GM18870 (cell line): Measurements from ENCODE around the gene VAPB.

Experiments used
- ATAC-seq: cut with Tn5 transposase; IDR thresholded peaks from one replicate; pipeline ENCODE4 v1.9.1; 2021; ENCODE audit warnings: moderate library complexity; ENCODE audit not compliant: unreplicated experiment

Gene VAPB

GRCh38 chr20:58458342-58459057, 69.5 kb downstream of the VAPB start:
- peak; percentile 92 for ATAC-seq

DNA sequence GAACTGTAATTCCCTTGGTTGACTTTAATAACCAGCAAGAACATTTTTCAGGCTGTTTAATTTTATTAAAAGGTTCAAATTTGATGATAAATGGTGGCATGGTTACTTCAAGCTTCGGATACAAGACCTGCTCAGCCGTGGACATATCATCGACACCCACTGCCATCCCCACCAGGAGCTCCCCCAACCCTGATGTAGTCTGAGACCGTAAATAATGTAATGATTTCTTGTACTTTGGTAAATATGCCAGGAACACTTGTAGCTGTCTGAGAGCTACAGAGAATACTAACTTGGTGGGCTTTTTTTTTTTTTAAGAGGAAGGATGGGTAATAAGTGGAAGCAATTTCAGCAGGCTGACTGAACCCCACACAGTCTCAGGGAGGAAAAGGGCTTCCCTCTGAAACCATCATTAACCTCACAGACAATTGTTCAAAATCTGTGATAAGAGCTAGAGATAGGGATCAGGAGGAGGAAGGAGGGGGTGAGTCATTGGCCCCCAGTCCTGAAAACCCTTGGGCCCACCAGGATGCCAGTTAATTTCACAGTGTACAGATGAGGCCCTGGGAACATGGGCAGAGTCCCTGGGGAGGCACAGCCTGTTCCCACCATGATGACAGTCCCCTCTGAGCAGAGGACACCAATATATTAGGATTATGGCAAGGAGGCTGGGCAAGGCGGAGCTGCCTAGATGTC, 70.2 kb downstream of the VAPB start:
- ATAC-seq, result peak; percentile 22

- ATAC-seq, result no peak
Observed at GRCh38 chr20:58461104-58461503, 72.1 kb downstream of the VAPB start.

GRCh38 chr20:58461899-58462298, 72.9 kb downstream of the VAPB start:
- ATAC-seq, result no peak

GRCh38 chr20:58463256-58463655, 74.2 kb downstream of the VAPB start:
- no peak for ATAC-seq

- ATAC-seq, result no peak
Observed at GRCh38 chr20:58464838-58465237, 75.8 kb downstream of the VAPB start.

GRCh38 chr20:58466095-58466708, 77.2 kb downstream of the VAPB start:
- no peak for ATAC-seq

DNA sequence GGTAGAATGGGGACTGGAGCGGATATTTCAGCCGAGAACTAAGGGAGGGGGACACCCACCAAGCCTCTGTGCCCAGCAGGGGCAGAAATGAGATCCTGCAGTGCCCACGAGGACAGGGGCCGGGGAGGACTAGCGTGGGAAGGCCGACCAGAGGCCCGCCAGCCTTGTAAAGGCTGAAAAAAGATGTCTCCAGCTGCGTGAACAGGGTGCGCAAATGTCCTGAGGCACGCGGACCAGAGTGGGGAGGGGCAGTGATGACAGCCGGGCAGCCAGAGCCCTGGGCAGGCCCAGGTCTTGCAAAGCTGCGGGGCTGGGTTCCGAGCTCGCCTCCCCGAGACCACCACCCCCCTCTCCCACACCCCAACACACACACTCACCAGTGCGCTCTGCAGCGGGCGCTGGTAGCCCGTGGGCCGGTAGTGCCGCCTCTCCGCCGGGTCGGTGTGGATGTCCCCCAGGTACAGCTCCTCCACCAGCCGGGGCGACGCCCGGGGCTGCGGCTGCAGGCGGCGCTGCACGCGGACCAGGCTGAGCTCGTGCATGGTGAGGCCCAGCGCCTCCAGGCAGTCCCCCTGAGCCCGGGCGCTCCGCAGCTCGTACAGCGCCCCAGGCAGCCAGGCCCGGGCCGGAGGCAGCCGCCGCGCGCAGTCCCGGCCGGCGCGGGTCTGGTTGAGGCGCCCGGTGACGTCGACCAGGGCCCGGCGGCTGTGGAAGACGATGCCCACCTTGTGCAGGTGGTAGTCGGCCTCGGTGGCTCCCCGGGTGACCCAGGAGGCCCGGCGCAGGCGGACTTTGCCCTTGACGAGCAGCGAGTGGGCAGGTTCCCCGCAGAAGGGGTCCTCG, 77.9 kb downstream of the VAPB start:
- ATAC-seq, result no peak

DNA sequence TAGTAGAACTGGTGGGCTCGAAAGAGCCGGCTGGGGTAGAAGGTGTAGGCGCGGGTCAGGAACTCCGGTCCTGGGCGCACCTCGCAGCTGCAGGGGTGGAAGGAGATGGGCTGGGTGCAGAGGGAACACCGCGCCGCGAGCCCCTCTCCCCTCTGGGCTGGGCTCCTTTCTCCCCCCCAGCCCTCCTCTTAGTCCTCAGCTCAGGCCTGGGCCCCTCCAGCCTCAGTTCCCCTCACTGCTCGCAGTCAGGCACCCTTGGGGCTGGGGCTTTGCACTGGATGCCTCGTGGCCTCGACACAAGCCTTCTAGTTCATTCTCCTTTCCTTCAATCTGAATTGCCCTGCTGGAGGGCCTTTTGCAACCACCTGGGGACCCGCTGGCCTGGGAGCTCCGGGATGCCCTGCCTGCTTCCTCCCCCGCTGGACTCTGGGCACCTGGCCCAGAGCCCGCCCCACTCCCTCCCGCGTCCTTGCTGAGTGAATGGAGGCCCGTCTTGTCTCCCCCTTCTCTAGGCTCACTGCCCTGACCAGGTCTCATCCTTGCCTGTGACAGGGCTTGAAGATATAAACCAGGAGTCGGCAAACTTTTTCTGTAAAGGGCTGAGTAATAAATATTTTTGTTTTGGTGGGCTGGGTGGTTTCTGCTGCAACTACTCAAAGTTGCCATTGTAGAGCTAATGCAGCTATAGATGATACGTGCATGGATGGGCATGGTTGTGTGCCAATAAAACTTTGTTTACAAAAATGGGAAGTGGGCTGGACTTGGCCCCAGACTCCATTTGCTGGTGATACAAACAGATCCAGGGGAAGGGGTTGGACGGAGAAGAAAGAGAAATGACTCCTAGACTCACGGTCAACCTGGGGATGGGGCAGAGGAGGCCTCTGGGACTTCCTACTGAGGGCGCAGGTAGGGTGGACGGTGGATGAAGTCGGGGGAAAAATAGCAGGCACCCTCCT, 78.8 kb downstream of the VAPB start:
- no peak for ATAC-seq

DNA sequence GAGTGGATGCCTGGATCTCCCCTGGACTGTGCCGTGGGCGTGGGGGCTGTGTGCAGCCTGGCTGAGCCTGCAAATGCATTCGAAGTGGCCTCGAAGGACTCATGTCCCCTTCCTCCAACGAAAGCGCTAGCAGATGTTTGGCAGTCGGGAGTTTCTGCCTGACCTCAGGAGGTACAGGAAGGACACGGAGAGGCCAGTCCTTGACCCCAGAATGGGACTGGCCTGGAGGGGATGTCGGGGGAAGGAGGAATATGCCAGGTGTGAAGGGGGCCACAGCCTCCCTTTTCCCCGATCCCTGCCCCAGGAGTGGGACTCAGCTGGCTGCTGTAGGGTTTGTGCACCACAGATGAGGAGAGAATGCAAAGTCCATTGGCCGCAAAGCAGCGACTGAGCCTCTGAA, 80.6 kb downstream of the VAPB start:
- no peak for ATAC-seq

DNA sequence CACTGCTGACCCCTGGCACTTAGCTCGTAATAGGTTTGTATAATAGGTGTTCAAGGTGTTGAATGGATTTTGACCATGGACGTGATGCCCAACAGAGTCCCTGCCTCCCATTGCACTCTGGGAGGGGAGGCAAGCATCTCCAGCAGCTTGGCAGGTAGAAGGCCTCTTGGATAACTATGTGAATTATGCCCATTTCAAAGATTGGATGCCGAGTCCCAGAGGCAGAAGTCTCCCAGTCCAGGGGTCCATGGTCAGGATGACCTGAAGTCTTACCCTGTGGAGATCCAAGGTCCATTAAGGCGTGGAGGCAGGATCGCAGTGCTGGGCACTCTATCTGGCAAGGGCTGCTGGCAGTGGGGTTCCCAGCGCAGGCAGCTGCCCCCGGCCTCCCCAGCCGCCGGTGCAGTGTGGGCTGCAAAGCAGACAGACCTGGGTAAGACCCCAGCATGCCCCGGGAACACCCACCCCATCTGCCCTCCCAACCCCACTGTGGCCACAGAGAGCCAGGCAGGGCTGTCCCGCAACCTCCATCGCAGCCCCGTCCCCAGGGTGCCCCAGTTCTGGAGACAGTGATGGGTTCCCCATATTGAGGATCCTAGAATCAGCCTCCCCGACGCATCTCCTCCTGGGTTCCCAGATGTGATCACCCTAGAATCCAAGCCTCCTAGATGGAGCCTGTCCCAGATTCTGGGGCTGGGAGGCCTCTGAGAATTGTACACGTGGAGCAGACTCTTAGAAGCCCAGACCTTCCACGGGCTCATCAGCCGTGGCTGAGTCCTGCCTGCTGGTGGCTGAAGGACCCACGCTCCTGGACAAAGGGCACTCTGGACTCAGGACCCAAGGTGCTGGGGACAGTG, 81.5 kb downstream of the VAPB start:
- ATAC-seq, result no peak

DNA sequence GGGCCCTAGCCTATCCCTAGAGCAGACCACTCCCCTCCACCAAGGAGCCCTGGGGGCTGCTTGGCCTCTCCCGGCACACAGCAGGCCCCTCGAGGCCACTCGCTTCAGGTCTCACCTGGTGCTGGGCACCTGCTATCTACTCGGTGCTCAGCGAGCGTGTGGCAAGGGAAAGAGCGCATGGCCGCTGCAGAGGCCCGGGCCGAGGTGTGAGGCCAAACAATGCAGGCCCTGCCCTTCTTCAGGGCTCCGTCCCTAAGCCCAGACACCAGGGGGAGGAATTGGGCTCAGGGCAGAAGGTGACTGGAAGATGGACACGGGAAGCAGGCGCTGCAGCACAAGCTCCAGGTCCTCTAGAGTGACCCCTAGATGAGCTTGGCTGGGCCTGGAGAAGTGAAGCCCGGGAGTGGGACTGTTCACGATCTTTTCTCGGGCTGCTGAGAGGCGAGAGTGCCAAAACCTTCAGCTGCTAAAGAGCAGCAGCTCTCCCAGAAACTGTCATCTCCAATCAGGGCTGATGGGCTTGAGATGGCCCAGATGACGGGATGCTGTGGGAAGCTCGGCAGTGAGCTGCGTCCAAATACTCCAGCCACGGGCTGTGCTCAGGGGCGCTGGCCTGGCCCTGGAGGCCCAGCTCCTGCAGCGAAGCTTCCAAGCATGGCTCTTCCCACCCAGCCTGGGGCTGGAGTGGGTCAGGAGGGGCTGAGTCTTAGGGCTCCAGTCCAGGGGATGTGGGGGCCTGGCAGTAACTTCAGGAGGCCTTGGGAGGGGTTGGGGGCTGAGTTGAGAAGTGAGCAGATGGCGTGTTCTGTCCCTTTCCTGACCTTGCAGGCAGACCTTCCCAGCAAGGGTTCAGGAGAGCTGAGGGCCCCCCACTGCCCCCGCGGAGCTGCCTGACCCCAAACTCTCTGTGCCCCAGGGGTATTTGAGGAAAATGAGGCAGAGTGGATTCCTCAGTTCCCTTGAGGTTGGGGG, 82.5 kb downstream of the VAPB start:
- no peak for ATAC-seq

- ATAC-seq, result no peak
Observed at GRCh38 chr20:58472273-58473018, 83.4 kb downstream of the VAPB start.

GRCh38 chr20:58473453-58474425, 84.7 kb downstream of the VAPB start:
- ATAC-seq, result no peak

GRCh38 chr20:58475466-58475865, 86.4 kb downstream of the VAPB start:
- ATAC-seq, result no peak

- ATAC-seq, result no peak
Observed at GRCh38 chr20:58478141-58478805, 89.2 kb downstream of the VAPB start.
